ENCODE data around the gene RPL12. TPM values are rescaled to one million over a fixed set of nuclear protein-coding genes. Genes with fewer than 3 reads are reported as not detected.

RPL12 gene
- total RNA-seq, 1 experiment from 2014 or later, result 855 TPM

- DNase-seq, result no peak
- Mint-ChIP-seq H3K36me3 (ENCODE audit: insufficient read depth, unreplicated experiment) (peaks cover 94% of the 10 kb centered on the region), H3K27me3 (ENCODE audit: unreplicated experiment) (no peaks in the 10 kb centered on the region), H3K27ac (ENCODE audit: unreplicated experiment) (peak overlapping the region; percentile 64), H3K4me1 (ENCODE audit: low read depth, unreplicated experiment) (no peaks in the 10 kb centered on the region), H3K9me3 (ENCODE audit: low read depth, unreplicated experiment) (no peaks in the 10 kb centered on the region), H3K4me3 (ENCODE audit: low read depth, unreplicated experiment) (no peak overlapping the region)
- intact Hi-C loops (cut with micrococcal nuclease; ENCODE audit: unreplicated experiment), result no loop called here
- CTCF ChIA-PET, result no interaction called here
- BruUV-seq (replicated peaks), result no TSS peak
- TF ChIP-seq CTCF (IDR thresholded peaks at IDR 0.05; ENCODE audit: unreplicated experiment), result no peak
These were observed 5.1 kb downstream of the RPL12 start for GRCh38 chr9:127445851-127446712.

GRCh38 chr9:127444921-127445850 is 6.0 kb downstream of the RPL12 start:
- Mint-ChIP-seq H3K36me3 (ENCODE audit: insufficient read depth, unreplicated experiment) (peaks cover 92% of the 10 kb centered on the region), H3K27me3 (ENCODE audit: unreplicated experiment) (no peaks in the 10 kb centered on the region), H3K9me3 (ENCODE audit: low read depth, unreplicated experiment) (peaks cover 5% of the 10 kb centered on the region), H3K4me3 (ENCODE audit: low read depth, unreplicated experiment) (no peak overlapping the region), H3K27ac (ENCODE audit: unreplicated experiment) (peak overlapping the region; percentile 39), H3K4me1 (ENCODE audit: low read depth, unreplicated experiment) (no peaks in the 10 kb centered on the region)
- TSS peak; percentile 33 for BruUV-seq (replicated peaks)
- intact Hi-C loops (cut with micrococcal nuclease; ENCODE audit: unreplicated experiment), result no loop called here
- CTCF ChIA-PET, result no interaction called here
- no peak for DNase-seq
- no peak for TF ChIP-seq CTCF (IDR thresholded peaks at IDR 0.05; ENCODE audit: unreplicated experiment)

- intact Hi-C loops (cut with micrococcal nuclease; ENCODE audit: unreplicated experiment), result no loop called here
- CTCF ChIA-PET, result no interaction called here
- no peak for TF ChIP-seq CTCF (IDR thresholded peaks at IDR 0.05; ENCODE audit: unreplicated experiment)
- no peak overlapping the region for H3K4me3 Mint-ChIP-seq (ENCODE audit: low read depth, unreplicated experiment)
- peaks cover 7% of the 10 kb centered on the region for H3K9me3 Mint-ChIP-seq (ENCODE audit: low read depth, unreplicated experiment)
- DNase-seq, result no peak
- BruUV-seq (replicated peaks), result no TSS peak
- peaks cover 88% of the 10 kb centered on the region for H3K36me3 Mint-ChIP-seq (ENCODE audit: insufficient read depth, unreplicated experiment)
- H3K27ac Mint-ChIP-seq (ENCODE audit: unreplicated experiment), result peak overlapping the region; percentile 39
- H3K4me1 Mint-ChIP-seq (ENCODE audit: low read depth, unreplicated experiment), result no peaks in the 10 kb centered on the region
- no peaks in the 10 kb centered on the region for H3K27me3 Mint-ChIP-seq (ENCODE audit: unreplicated experiment)
These were observed 6.8 kb downstream of the RPL12 start for GRCh38 chr9:127444283-127444920.

- BruUV-seq (replicated peaks), result no TSS peak
- Mint-ChIP-seq H3K4me3 (ENCODE audit: low read depth, unreplicated experiment) (no peak overlapping the region), H3K27ac (ENCODE audit: unreplicated experiment) (no peak overlapping the region), H3K4me1 (ENCODE audit: low read depth, unreplicated experiment) (no peaks in the 10 kb centered on the region), H3K27me3 (ENCODE audit: unreplicated experiment) (no peaks in the 10 kb centered on the region), H3K36me3 (ENCODE audit: insufficient read depth, unreplicated experiment) (peaks cover 38% of the 10 kb centered on the region), H3K9me3 (ENCODE audit: low read depth, unreplicated experiment) (peaks cover 7% of the 10 kb centered on the region)
- CTCF ChIA-PET, result interaction anchor here (1.2 kb wide), 1 partner anchor 10 kb away, joined by 3 read pairs; no protein-coding TSS in a partner anchor
- TF ChIP-seq CTCF (IDR thresholded peaks at IDR 0.05; ENCODE audit: unreplicated experiment), result no peak
- intact Hi-C loops (cut with micrococcal nuclease; ENCODE audit: unreplicated experiment), result no loop called here
- no peak for DNase-seq
These were observed 12.8 kb downstream of the RPL12 start for GRCh38 chr9:127438394-127438793.
